SU-DHL-6 (cell line): ENCODE results near the gene PCP4L1.

Source experiments
- H2AFZ ChIP-seq: fragments of 200-600 bp; sonication (generic); 2 replicates; pipeline ENCODE4 v1.6.1; 2014; ENCODE audit warnings: low read depth, mild to moderate bottlenecking, moderate library complexity, mixed read lengths, antibody characterized with exemption, low read length; ENCODE audit not compliant: severe bottlenecking
- H3F3A ChIP-seq: fragments of 200-600 bp; shearing (Covaris generic); 2 replicates; pipeline ENCODE4 v1.6.0; 2016; ENCODE audit warnings: antibody characterized with exemption, mild to moderate bottlenecking; ENCODE audit not compliant: insufficient read depth
- H3K27ac ChIP-seq: fragments of 200-600 bp; sonication (generic); 2 replicates; pipeline ENCODE4 v1.5.1; 2016; ENCODE audit warnings: low read depth, mild to moderate bottlenecking, low read length, moderate library complexity, mixed read lengths
- H3K27me3 ChIP-seq: fragments of 200-600 bp; sonication (generic), shearing (Covaris generic); 2 replicates; pipeline ENCODE4 v1.6.0; 2014; ENCODE audit warnings: mild to moderate bottlenecking, low read length
- H3K36me3 ChIP-seq: fragments of 200-600 bp; sonication (generic); 2 replicates; pipeline ENCODE4 v1.6.1; 2014; ENCODE audit warnings: mild to moderate bottlenecking, low read length, mixed read lengths
- H3K4me2 ChIP-seq: fragments of 300-600, 200-600 bp; shearing (Covaris generic), sonication (generic); 2 replicates; pipeline ENCODE4 v1.6.0; 2014; ENCODE audit warnings: low read length, low read depth, mild to moderate bottlenecking; ENCODE audit not compliant: poor library complexity, severe bottlenecking
- H3K4me3 ChIP-seq: fragments of 200-600 bp; sonication (generic); 2 replicates; pipeline ENCODE4 v1.5.1; 2014; ENCODE audit warnings: antibody characterized with exemption, low read length, mild to moderate bottlenecking, mixed read lengths; ENCODE audit not compliant: insufficient read depth, poor library complexity, severe bottlenecking
- H3K79me2 ChIP-seq: fragments of 200-600 bp; sonication (generic); 2 replicates; pipeline ENCODE4 v1.6.1; 2014; ENCODE audit warnings: mild to moderate bottlenecking, low read length, moderate library complexity; ENCODE audit not compliant: insufficient read depth
- H3K9ac ChIP-seq: fragments of 200-600 bp; sonication (generic); 2 replicates; pipeline ENCODE4 v1.7.0; 2014; ENCODE audit warnings: mild to moderate bottlenecking, low read length
- H3K9me2 ChIP-seq: fragments of 200-600 bp; sonication (generic); replicated peaks from 2 replicates; pipeline ENCODE4 v1.6.1; 2014; ENCODE audit warnings: low read length; ENCODE audit not compliant: insufficient read depth
- H3K9me3 ChIP-seq: fragments of 200-600 bp; sonication (generic); 2 replicates; pipeline ENCODE4 v1.6.1; 2014; ENCODE audit warnings: low read length, mixed read lengths; ENCODE audit not compliant: insufficient read depth
- H4K20me1 ChIP-seq: fragments of 200-600 bp; sonication (generic); 2 replicates; pipeline ENCODE4 v1.6.1; 2014; ENCODE audit warnings: low read depth, mild to moderate bottlenecking, antibody characterized with exemption, low read length, moderate library complexity, mixed read lengths
- CTCF ChIP-seq: fragments of 200-600 bp; sonication (generic); IDR thresholded peaks from one replicate; pipeline ENCODE4 v1.5.1; 2017; ENCODE audit warnings: antibody characterized with exemption, mild to moderate bottlenecking, low read length, moderate library complexity; ENCODE audit not compliant: insufficient read depth, poor library complexity, severe bottlenecking
- EZH2phosphoT487 ChIP-seq: fragments of 200-600 bp; sonication (generic), shearing (Covaris generic); conservative IDR thresholded peaks from 2 replicates; pipeline ENCODE4 v1.6.1; 2018; ENCODE audit warnings: mild to moderate bottlenecking, antibody characterized with exemption, low read length, moderate library complexity, mixed read lengths

Gene PCP4L1

GRCh38 chr1:161274874-161275273 is 16.3 kb downstream of the PCP4L1 start:
- Histone ChIP-seq H3K9ac (no peak overlapping the region), H4K20me1 (no peaks in the 10 kb centered on the region), H3K9me2 (no peaks in the 10 kb centered on the region), H3K79me2 (no peaks in the 10 kb centered on the region), H3K4me2 (no peak overlapping the region), H2AFZ (no peak overlapping the region), H3K9me3 (no peaks in the 10 kb centered on the region), H3F3A (no peaks in the 10 kb centered on the region), H3K36me3 (no peaks in the 10 kb centered on the region), H3K27me3 (no peaks in the 10 kb centered on the region), H3K27ac (no peak overlapping the region), H3K4me3 (no peak overlapping the region)
- TF ChIP-seq CTCF = no peak
- TF ChIP-seq EZH2phosphoT487 = no peak

- Histone ChIP-seq H3K36me3 (no peaks in the 10 kb centered on the region), H2AFZ (no peak overlapping the region), H3K9me3 (no peaks in the 10 kb centered on the region), H4K20me1 (no peaks in the 10 kb centered on the region), H3K27me3 (no peaks in the 10 kb centered on the region), H3K27ac (no peak overlapping the region), H3K9ac (no peak overlapping the region), H3F3A (no peaks in the 10 kb centered on the region), H3K79me2 (no peaks in the 10 kb centered on the region), H3K4me2 (no peak overlapping the region), H3K4me3 (no peak overlapping the region), H3K9me2 (no peaks in the 10 kb centered on the region)
- no peak for TF ChIP-seq EZH2phosphoT487
- no peak for TF ChIP-seq CTCF
Observed at GRCh38 chr1:161282991-161283390, 24.4 kb downstream of the PCP4L1 start.

- H2AFZ ChIP-seq = no peak overlapping the region
- no peaks in the 10 kb centered on the region for H4K20me1 ChIP-seq
- no peaks in the 10 kb centered on the region for H3K79me2 ChIP-seq
- H3K9me2 ChIP-seq = no peaks in the 10 kb centered on the region
- TF ChIP-seq EZH2phosphoT487 (no peak), CTCF (no peak)
- H3K4me3 ChIP-seq = no peak overlapping the region
- H3K27me3 ChIP-seq = no peaks in the 10 kb centered on the region
- H3K9me3 ChIP-seq = no peaks in the 10 kb centered on the region
- no peaks in the 10 kb centered on the region for H3K36me3 ChIP-seq
- H3F3A ChIP-seq = no peaks in the 10 kb centered on the region
- H3K4me2 ChIP-seq = no peak overlapping the region
- H3K27ac ChIP-seq = no peak overlapping the region
- no peak overlapping the region for H3K9ac ChIP-seq
Observed at GRCh38 chr1:161285113-161285512, 26.6 kb downstream of the PCP4L1 start.

- no peaks in the 10 kb centered on the region for H3K9me2 ChIP-seq
- TF ChIP-seq EZH2phosphoT487 (no peak), CTCF (no peak)
- no peaks in the 10 kb centered on the region for H3K79me2 ChIP-seq
- no peak overlapping the region for H3K27ac ChIP-seq
- no peak overlapping the region for H3K9ac ChIP-seq
- H3K4me3 ChIP-seq = no peak overlapping the region
- no peaks in the 10 kb centered on the region for H3K36me3 ChIP-seq
- no peaks in the 10 kb centered on the region for H3K9me3 ChIP-seq
- H2AFZ ChIP-seq = no peak overlapping the region
- no peaks in the 10 kb centered on the region for H3K27me3 ChIP-seq
- H3K4me2 ChIP-seq = no peak overlapping the region
- H3F3A ChIP-seq = no peaks in the 10 kb centered on the region
- H4K20me1 ChIP-seq = no peaks in the 10 kb centered on the region
Observed at GRCh38 chr1:161285521-161285920, 27.0 kb downstream of the PCP4L1 start.
